Large intestine (tissue), 3 donors: Measurements from ENCODE around the gene NTM. TPM values are rescaled to one million over a fixed set of nuclear protein-coding genes. Genes with fewer than 3 reads are reported as not detected.
A peak's percentile ranks its signal among the peaks of the same experiment; 100 is the strongest.

Experiments used
- DNase-seq, 2 donors: peaks; one replicate each; pipeline versions ENCODE4 v3.0.0 to v3.0.0-alpha.2; 2013
- H3K27ac ChIP-seq: one replicate; pipeline ENCODE4 v1.5.1; 2013; ENCODE audit warnings: low read length
- H3K27me3 ChIP-seq: 2 replicates; pipeline ENCODE4 v1.6.1; 2013; ENCODE audit warnings: low read length; ENCODE audit not compliant: control insufficient read depth, insufficient read depth
- H3K36me3 ChIP-seq: 2 replicates; pipeline ENCODE4 v1.6.1; 2013; ENCODE audit warnings: low read length; ENCODE audit not compliant: control insufficient read depth, insufficient read depth
- H3K4me1 ChIP-seq: one replicate; pipeline ENCODE4 v1.6.1; 2013; ENCODE audit warnings: low read length; ENCODE audit not compliant: control insufficient read depth, insufficient read depth
- H3K4me3 ChIP-seq: one replicate; pipeline ENCODE4 v1.5.1; 2013; ENCODE audit warnings: low read length
- H3K9me3 ChIP-seq: one replicate; pipeline ENCODE4 v1.6.1; 2013; ENCODE audit warnings: mild to moderate bottlenecking, low read depth, low read length, moderate library complexity; ENCODE audit not compliant: control insufficient read depth
- WGBS: methylation state at CpG from one replicate; pipeline ENCODE4 v1.1.5; 2013; ENCODE audit warnings: low lambda C conversion rate; ENCODE audit not compliant: insufficient coverage; 5-methylcytosine and 5-hydroxymethylcytosine counted together
- polyA plus RNA-seq: library from polyadenylated mRNA; unstranded; fragments of 120-200 nt; gene quantifications from one replicate; pipeline ENCODE4 v1.2.1, GENCODE V29; 2013

The NTM gene
- polyA plus RNA-seq, 1 donor, result 17.2 TPM

DNA sequence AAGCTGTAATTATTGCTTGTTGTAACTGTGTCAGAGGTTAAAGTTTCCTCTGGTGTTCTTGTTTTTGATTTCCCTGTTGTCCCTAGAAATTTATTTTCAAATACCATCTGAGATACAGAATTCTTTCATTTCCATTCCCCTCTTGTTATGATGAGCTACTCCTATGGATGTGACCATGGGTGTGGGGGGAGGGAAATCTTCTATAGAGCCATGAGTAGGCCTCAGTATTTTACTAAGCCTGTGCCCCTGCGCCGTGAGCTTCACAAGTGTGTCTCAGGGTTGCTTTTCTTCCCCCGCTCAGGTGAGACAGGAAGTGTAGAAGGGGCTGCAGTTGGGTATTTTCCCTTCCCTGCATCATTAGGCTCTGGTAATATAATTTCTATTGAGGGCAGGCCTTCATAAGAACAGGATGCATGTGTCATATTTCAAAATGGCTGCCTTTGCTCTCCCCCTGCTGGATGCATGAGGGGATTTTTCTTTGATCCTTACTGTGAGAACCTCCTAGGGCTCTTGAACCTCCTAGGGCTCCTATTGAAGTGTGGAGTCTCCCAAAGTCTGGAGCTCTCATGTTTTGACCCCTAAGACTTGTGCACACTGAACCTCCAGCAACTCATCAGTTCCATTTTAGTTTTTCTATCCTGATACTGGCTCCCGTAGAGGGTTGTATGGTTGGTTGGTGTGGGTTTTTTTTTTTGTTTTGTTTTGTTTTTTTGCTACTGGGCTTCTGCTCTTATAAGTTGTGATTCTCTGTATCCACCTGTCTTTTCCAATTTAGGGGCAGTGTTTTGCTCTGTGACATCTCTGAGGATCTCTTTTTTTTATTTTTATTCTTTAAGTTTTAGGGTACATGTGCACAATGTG, 658.2 kb downstream of the NTM start:
- H3K4me3 ChIP-seq, result no peak overlapping the region
- no peaks in the 10 kb centered on the region for H3K9me3 ChIP-seq
- H3K27ac ChIP-seq, result no peak overlapping the region
- H3K36me3 ChIP-seq, result no peaks in the 10 kb centered on the region
- no CpG with 5 or more reads among the region's 4 CpGs for WGBS
- H3K4me1 ChIP-seq, result no peaks in the 10 kb centered on the region
- peak; percentile 19 to 49 for DNase-seq
- peaks cover 4% of the 10 kb centered on the region for H3K27me3 ChIP-seq

- Histone ChIP-seq H3K9me3 (no peaks in the 10 kb centered on the region), H3K27ac (no peak overlapping the region), H3K4me3 (no peak overlapping the region), H3K4me1 (no peaks in the 10 kb centered on the region), H3K27me3 (peaks cover 11% of the 10 kb centered on the region), H3K36me3 (no peaks in the 10 kb centered on the region)
- DNase-seq, result no peak
- WGBS, result no CpG with 5 or more reads among the region's 3 CpGs
Measured at GRCh38 chr11:132030896-132031295, 660.5 kb downstream of the NTM start.

DNA sequence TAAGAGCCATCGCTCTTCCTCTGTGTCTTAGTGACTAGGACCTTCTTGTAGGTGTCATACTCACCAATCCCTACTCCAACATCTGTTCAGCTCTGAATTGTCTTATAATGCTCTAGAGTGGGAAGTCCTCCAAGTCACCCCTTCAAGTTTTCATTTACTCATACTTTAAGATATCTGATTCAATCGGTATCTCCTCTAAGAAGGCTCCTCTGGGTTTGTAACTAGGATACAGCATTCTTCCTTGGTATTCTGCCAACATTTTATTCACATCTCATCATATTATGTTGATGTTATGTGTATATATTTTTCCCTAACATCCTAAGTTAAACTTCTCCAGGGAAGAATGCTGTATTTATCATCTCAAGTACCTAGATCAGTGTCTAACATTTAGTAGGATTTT, 662.1 kb downstream of the NTM start:
- Histone ChIP-seq H3K4me3 (no peak overlapping the region), H3K27me3 (peaks cover 11% of the 10 kb centered on the region), H3K9me3 (no peaks in the 10 kb centered on the region), H3K4me1 (no peaks in the 10 kb centered on the region), H3K27ac (no peak overlapping the region), H3K36me3 (no peaks in the 10 kb centered on the region)
- DNase-seq, result peak; percentile 15 to 19
- no CpG with 5 or more reads among the region's 2 CpGs for WGBS

GRCh38 chr11:132033051-132033450, 662.6 kb downstream of the NTM start:
- Histone ChIP-seq H3K4me3 (no peak overlapping the region), H3K4me1 (no peaks in the 10 kb centered on the region), H3K27ac (no peak overlapping the region), H3K9me3 (no peaks in the 10 kb centered on the region), H3K27me3 (peaks cover 11% of the 10 kb centered on the region), H3K36me3 (no peaks in the 10 kb centered on the region)
- no peak for DNase-seq
- 20% methylated on average over 1 of the region's 4 CpGs for WGBS

DNA sequence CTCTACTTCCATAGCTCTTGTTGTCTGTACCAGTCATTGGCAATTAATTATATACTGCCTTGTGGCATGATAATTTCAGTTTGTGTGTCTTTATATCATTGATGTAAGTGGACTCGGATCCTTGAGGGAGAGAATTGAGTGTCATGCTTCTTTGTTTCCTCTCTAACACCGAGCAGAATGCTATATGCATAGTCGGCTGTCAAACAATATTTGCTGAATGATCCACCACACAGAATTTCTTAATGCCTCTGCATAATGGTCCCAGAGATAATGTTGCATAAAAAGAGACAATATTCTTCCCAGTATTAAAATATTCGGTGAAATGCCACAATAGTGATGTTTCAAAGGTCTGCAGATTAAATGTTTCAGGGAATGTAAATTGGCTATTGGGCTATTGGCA, 664.8 kb downstream of the NTM start:
- H3K36me3 ChIP-seq, result no peaks in the 10 kb centered on the region
- no peaks in the 10 kb centered on the region for H3K9me3 ChIP-seq
- WGBS, result no CpG with 5 or more reads among the region's 4 CpGs
- no peaks in the 10 kb centered on the region for H3K4me1 ChIP-seq
- no peak overlapping the region for H3K4me3 ChIP-seq
- no peak overlapping the region for H3K27ac ChIP-seq
- DNase-seq, result no peak
- H3K27me3 ChIP-seq, result peaks cover 11% of the 10 kb centered on the region

GRCh38 chr11:132035766-132036165, 665.4 kb downstream of the NTM start:
- H3K27ac ChIP-seq, result no peak overlapping the region
- H3K27me3 ChIP-seq, result peaks cover 11% of the 10 kb centered on the region
- no peak overlapping the region for H3K4me3 ChIP-seq
- DNase-seq, result no peak
- H3K36me3 ChIP-seq, result no peaks in the 10 kb centered on the region
- H3K9me3 ChIP-seq, result no peaks in the 10 kb centered on the region
- no peaks in the 10 kb centered on the region for H3K4me1 ChIP-seq
- WGBS, result no CpG with 5 or more reads among the region's 4 CpGs

- Histone ChIP-seq H3K9me3 (no peaks in the 10 kb centered on the region), H3K27me3 (peaks cover 11% of the 10 kb centered on the region), H3K4me1 (no peaks in the 10 kb centered on the region), H3K4me3 (no peak overlapping the region), H3K36me3 (no peaks in the 10 kb centered on the region), H3K27ac (no peak overlapping the region)
- DNase-seq, result no peak
- 100% methylated on average over 1 of the region's 2 CpGs for WGBS
Measured at GRCh38 chr11:132036220-132036619, 665.8 kb downstream of the NTM start.

GRCh38 chr11:132036746-132037466, 666.5 kb downstream of the NTM start:
- no CpG with 5 or more reads among the region's 4 CpGs for WGBS
- Histone ChIP-seq H3K27me3 (peaks cover 11% of the 10 kb centered on the region), H3K9me3 (no peaks in the 10 kb centered on the region), H3K27ac (no peak overlapping the region), H3K36me3 (no peaks in the 10 kb centered on the region), H3K4me3 (no peak overlapping the region), H3K4me1 (no peaks in the 10 kb centered on the region)
- no peak for DNase-seq

GRCh38 chr11:132037467-132037862, 667.0 kb downstream of the NTM start:
- Histone ChIP-seq H3K4me3 (no peak overlapping the region), H3K27me3 (peaks cover 11% of the 10 kb centered on the region), H3K9me3 (no peaks in the 10 kb centered on the region), H3K4me1 (no peaks in the 10 kb centered on the region), H3K27ac (no peak overlapping the region), H3K36me3 (no peaks in the 10 kb centered on the region)
- no CpG with 5 or more reads among the region's 3 CpGs for WGBS
- DNase-seq, result no peak

GRCh38 chr11:132037956-132038355, 667.5 kb downstream of the NTM start:
- no peaks in the 10 kb centered on the region for H3K9me3 ChIP-seq
- no peak overlapping the region for H3K4me3 ChIP-seq
- H3K36me3 ChIP-seq, result no peaks in the 10 kb centered on the region
- no peak for DNase-seq
- WGBS, result no CpG with 5 or more reads among the region's 4 CpGs
- peaks cover 11% of the 10 kb centered on the region for H3K27me3 ChIP-seq
- H3K4me1 ChIP-seq, result no peaks in the 10 kb centered on the region
- no peak overlapping the region for H3K27ac ChIP-seq
